Tibial nerve (tissue), 4 donors: ENCODE data around the gene ADPGK. TPM values are rescaled to one million over a fixed set of nuclear protein-coding genes. Genes with fewer than 3 reads are reported as not detected.
"Not testable (repeated sequence)": the region's sequence is repeated elsewhere in the genome, so short reads cannot be mapped to it uniquely, and the experiment has no call there.

Experiments used
- DNase-seq, 2 donors: peaks; one replicate each; pipeline ENCODE4 v3.0.0-alpha.2; 2019; ENCODE audit warnings: low spot score in 2 of 2
- H3K27ac ChIP-seq, 4 donors: fragments of 200-600 bp; sonication (generic) in 3 of 4; one replicate each; pipeline ENCODE4 v1.5.1; 2017 to 2019; ENCODE audit warnings: mild to moderate bottlenecking in 1 of 4
- H3K27me3 ChIP-seq, 2 donors: fragments of 200-600 bp; sonication (generic) in 1 of 2; one replicate each; pipeline versions ENCODE4 v1.5.1 to v1.6.0; 2017 to 2019
- H3K36me3 ChIP-seq, 3 donors: fragments of 200-600 bp; sonication (generic); one replicate each; pipeline ENCODE4 v1.5.1; 2018 to 2019
- H3K4me1 ChIP-seq, 4 donors: fragments of 200-600 bp; sonication (generic) in 3 of 4; one replicate each; pipeline ENCODE4 v1.5.1; 2017 to 2019
- H3K4me3 ChIP-seq, 4 donors: fragments of 200-600 bp; sonication (generic) in 3 of 4; one replicate each; pipeline ENCODE4 v1.5.1; 2017 to 2019; ENCODE audit warnings: mild to moderate bottlenecking in 1 of 4, moderate library complexity in 1 of 4
- H3K9me3 ChIP-seq, 4 donors: fragments of 200-600 bp; sonication (generic) in 3 of 4; one replicate each; pipeline ENCODE4 v1.5.1; 2017 to 2019
- CTCF ChIP-seq, 5 experiments: fragments of 200-600 bp in 3 of 5; fragments of 450-650 bp in 2 of 5; sonication (generic) in 3 of 5; IDR thresholded peaks; one replicate each; pipeline ENCODE4 v1.5.1; 2016 to 2019; ENCODE audit warnings: antibody characterized with exemption in 5 of 5, mild to moderate bottlenecking in 3 of 5, moderate library complexity in 2 of 5
- EP300 ChIP-seq, 2 donors: sonication (generic); formaldehyde crosslinking; IDR thresholded peaks; one replicate each; pipeline ENCODE4 v1.6.1; 2017; ENCODE audit warnings: antibody characterized with exemption in 2 of 2, mild to moderate bottlenecking in 1 of 2
- POLR2A ChIP-seq, 2 donors: fragments of 450-650 bp; IDR thresholded peaks; one replicate each; pipeline ENCODE4 v1.6.1; 2017; ENCODE audit warnings: antibody characterized with exemption in 2 of 2, mild to moderate bottlenecking in 2 of 2, moderate library complexity in 2 of 2
- WGBS, 2 donors: methylation state at CpG; one replicate each; pipeline ENCODE4 v1.1.5; 2018; 5-methylcytosine and 5-hydroxymethylcytosine counted together
- total RNA-seq, 4 donors: library from RNA; depleted of rRNA; stranded (reverse); fragments of >200 nt; gene quantifications; one replicate each; pipeline ENCODE4 v1.1.0, GENCODE V29; 2016

The ADPGK gene
- total RNA-seq, 4 donors from 2014 or later, result 49.6 to 82.2 (median 62.2) TPM

- Histone ChIP-seq H3K9me3 (no peaks in the 10 kb centered on the region), H3K27ac (no peak overlapping the region), H3K27me3 (no peaks in the 10 kb centered on the region), H3K4me1 (no peaks in the 10 kb centered on the region), H3K4me3 (no peak overlapping the region), H3K36me3 (peaks cover 0 to 76% (median 0%) of the 10 kb centered on the region in 3 donors)
- no peak for DNase-seq
- TF ChIP-seq POLR2A (IDR thresholded peaks at IDR 0.05) (no peak), EP300 (IDR thresholded peaks at IDR 0.05) (no peak), CTCF (IDR thresholded peaks at IDR 0.05) (no peak)
These were observed 56.4 kb downstream of the ADPGK start for GRCh38 chr15:72727154-72727553.

GRCh38 chr15:72725851-72726250 is 57.7 kb downstream of the ADPGK start:
- H3K27ac ChIP-seq, H3K27me3 ChIP-seq, H3K4me3 ChIP-seq, H3K4me1 ChIP-seq, H3K9me3 ChIP-seq, DNase-seq: not testable (repeated sequence)
- 94 to 100% methylated on average over 6 of the region's 6 CpGs for WGBS, 2 donors
- peaks cover 0 to 63% (median 0%) of the 10 kb centered on the region in 3 donors for H3K36me3 ChIP-seq

- WGBS, 2 donors, result 80 to 85% methylated on average over 3 of the region's 3 CpGs
- Histone ChIP-seq H3K4me1 (no peaks in the 10 kb centered on the region), H3K36me3 (peaks cover 0 to 59% (median 0%) of the 10 kb centered on the region in 3 donors), H3K27ac (no peak overlapping the region), H3K9me3 (no peaks in the 10 kb centered on the region), H3K4me3 (no peak overlapping the region), H3K27me3 (no peaks in the 10 kb centered on the region)
- no peak for DNase-seq
- no peak for TF ChIP-seq EP300 (IDR thresholded peaks at IDR 0.05)
- TF ChIP-seq CTCF (IDR thresholded peaks at IDR 0.05), result no peak
- no peak for TF ChIP-seq POLR2A (IDR thresholded peaks at IDR 0.05)
These were observed 58.1 kb downstream of the ADPGK start for GRCh38 chr15:72725446-72725845.

- WGBS, 2 donors, result 73 to 75% methylated on average over 1 of the region's 1 CpG
These were observed 59.5 kb downstream of the ADPGK start for GRCh38 chr15:72724028-72724427.

GRCh38 chr15:72722071-72722696 is 61.4 kb downstream of the ADPGK start:
- DNase-seq, result peak; percentile 21 to 60
- no peak overlapping the region for H3K27ac ChIP-seq
- WGBS, 2 donors, result 37% methylated on average over 3 of the region's 3 CpGs

More at GRCh38 chr15:72724028-72724427, 59.5 kb downstream of the ADPGK start:
- Histone ChIP-seq H3K36me3 (peaks cover 0 to 51% (median 0%) of the 10 kb centered on the region in 3 donors), H3K27ac (no peak overlapping the region), H3K4me1 (no peaks in the 10 kb centered on the region), H3K27me3 (no peaks in the 10 kb centered on the region), H3K9me3 (no peaks in the 10 kb centered on the region), H3K4me3 (no peak overlapping the region)
- no peak for TF ChIP-seq CTCF (IDR thresholded peaks at IDR 0.05)
- TF ChIP-seq EP300 (IDR thresholded peaks at IDR 0.05), result no peak
- DNase-seq, result no peak

GRCh38 chr15:72708551-72709303 is 74.8 kb downstream of the ADPGK start:
- H3K27ac ChIP-seq, H3K27me3 ChIP-seq, H3K9me3 ChIP-seq, DNase-seq, H3K4me3 ChIP-seq: not testable (repeated sequence)
- H3K36me3 ChIP-seq, result peaks cover 0 to 35% (median 7%) of the 10 kb centered on the region in 3 donors
- peaks cover 0 to 10% (median 0%) of the 10 kb centered on the region in 4 donors for H3K4me1 ChIP-seq
- WGBS, 2 donors, result 76% methylated on average over 8 of the region's 8 CpGs

More at GRCh38 chr15:72722071-72722696, 61.4 kb downstream of the ADPGK start:
- peaks cover 0 to 52% (median 0%) of the 10 kb centered on the region in 3 donors for H3K36me3 ChIP-seq
- no peaks in the 10 kb centered on the region for H3K27me3 ChIP-seq
- TF ChIP-seq CTCF (IDR thresholded peaks at IDR 0.05) (peak; percentile 44 to 63 (median 52)), POLR2A (IDR thresholded peaks at IDR 0.05) (no peak)
- no peaks in the 10 kb centered on the region for H3K4me1 ChIP-seq
- H3K4me3 ChIP-seq, result no peak overlapping the region
- H3K9me3 ChIP-seq, result no peaks in the 10 kb centered on the region
